ENCODE measurements around the gene PAFAH2.
"Not testable (repeated sequence)": the region's sequence is repeated elsewhere in the genome, so short reads cannot be mapped to it uniquely, and the experiment has no call there.

PAFAH2 gene

GRCh38 chr1:25954282-25954938 lies 43.5 kb downstream of the PAFAH2 start:
- Mint-ChIP-seq H3K4me1 (ENCODE audit: low read depth) (peaks cover 2% of the 10 kb centered on the region), H3K9me3 (ENCODE audit: low read depth) (no peaks in the 10 kb centered on the region), H3K27me3 (no peaks in the 10 kb centered on the region), H3K36me3 (peaks cover 6% of the 10 kb centered on the region), H3K27ac (no peak overlapping the region), H3K4me3 (no peak overlapping the region)

- H3K27ac Mint-ChIP-seq = no peak overlapping the region
- H3K4me3 Mint-ChIP-seq = no peak overlapping the region
- H3K4me1 Mint-ChIP-seq (ENCODE audit: low read depth) = peaks cover 2% of the 10 kb centered on the region
- no peaks in the 10 kb centered on the region for H3K9me3 Mint-ChIP-seq (ENCODE audit: low read depth)
- no peaks in the 10 kb centered on the region for H3K36me3 Mint-ChIP-seq
- no peaks in the 10 kb centered on the region for H3K27me3 Mint-ChIP-seq
Observed at GRCh38 chr1:25952841-25953401, 44.9 kb downstream of the PAFAH2 start.

- no peaks in the 10 kb centered on the region for H3K9me3 Mint-ChIP-seq (ENCODE audit: low read depth)
- H3K27ac Mint-ChIP-seq = no peak overlapping the region
- no peak overlapping the region for H3K4me3 Mint-ChIP-seq
- peaks cover 1% of the 10 kb centered on the region for H3K36me3 Mint-ChIP-seq
- H3K27me3 Mint-ChIP-seq = no peaks in the 10 kb centered on the region
- H3K4me1 Mint-ChIP-seq (ENCODE audit: low read depth) = no peaks in the 10 kb centered on the region
Observed at GRCh38 chr1:25948641-25949040, 49.2 kb downstream of the PAFAH2 start.

- H3K27ac Mint-ChIP-seq = no peak overlapping the region
- H3K36me3 Mint-ChIP-seq = peaks cover 8% of the 10 kb centered on the region
Observed at GRCh38 chr1:25947027-25947426, 50.8 kb downstream of the PAFAH2 start.

GRCh38 chr1:25945761-25946160 lies 52.1 kb downstream of the PAFAH2 start:
- H3K36me3 Mint-ChIP-seq = peaks cover 8% of the 10 kb centered on the region
- H3K4me1 Mint-ChIP-seq (ENCODE audit: low read depth) = no peaks in the 10 kb centered on the region
- H3K27ac Mint-ChIP-seq = no peak overlapping the region
- peaks cover 2% of the 10 kb centered on the region for H3K27me3 Mint-ChIP-seq
- H3K9me3 Mint-ChIP-seq (ENCODE audit: low read depth) = peaks cover 4% of the 10 kb centered on the region
- H3K4me3 Mint-ChIP-seq = no peak overlapping the region

More at GRCh38 chr1:25947027-25947426, 50.8 kb downstream of the PAFAH2 start:
- Mint-ChIP-seq H3K27me3 (peaks cover 2% of the 10 kb centered on the region), H3K4me3 (no peak overlapping the region), H3K4me1 (ENCODE audit: low read depth) (no peaks in the 10 kb centered on the region), H3K9me3 (ENCODE audit: low read depth) (peaks cover 4% of the 10 kb centered on the region)

- Mint-ChIP-seq H3K27ac (no peak overlapping the region), H3K27me3 (peaks cover 2% of the 10 kb centered on the region), H3K36me3 (peaks cover 8% of the 10 kb centered on the region), H3K4me3 (no peak overlapping the region), H3K4me1 (ENCODE audit: low read depth) (no peaks in the 10 kb centered on the region), H3K9me3 (ENCODE audit: low read depth) (peaks cover 4% of the 10 kb centered on the region)
Observed at GRCh38 chr1:25944986-25945385, 52.9 kb downstream of the PAFAH2 start.

GRCh38 chr1:25943511-25943910 lies 54.4 kb downstream of the PAFAH2 start:
- not testable (repeated sequence) for H3K4me1 Mint-ChIP-seq (ENCODE audit: low read depth); H3K36me3 Mint-ChIP-seq; H3K27ac Mint-ChIP-seq; H3K4me3 Mint-ChIP-seq; H3K9me3 Mint-ChIP-seq (ENCODE audit: low read depth); H3K27me3 Mint-ChIP-seq

GRCh38 chr1:25936947-25937346 lies 60.9 kb downstream of the PAFAH2 start:
- Mint-ChIP-seq H3K27ac (no peak overlapping the region), H3K9me3 (ENCODE audit: low read depth) (no peaks in the 10 kb centered on the region), H3K4me3 (no peak overlapping the region), H3K4me1 (ENCODE audit: low read depth) (no peaks in the 10 kb centered on the region), H3K36me3 (no peaks in the 10 kb centered on the region), H3K27me3 (no peaks in the 10 kb centered on the region)

GRCh38 chr1:25933479-25934365 lies 64.1 kb downstream of the PAFAH2 start:
- Mint-ChIP-seq H3K27me3 (no peaks in the 10 kb centered on the region), H3K9me3 (ENCODE audit: low read depth) (no peaks in the 10 kb centered on the region), H3K4me1 (ENCODE audit: low read depth) (no peaks in the 10 kb centered on the region), H3K36me3 (no peaks in the 10 kb centered on the region), H3K27ac (no peak overlapping the region), H3K4me3 (no peak overlapping the region)

GRCh38 chr1:25932811-25933400 lies 65.0 kb downstream of the PAFAH2 start:
- not testable (repeated sequence) for H3K4me3 Mint-ChIP-seq; H3K36me3 Mint-ChIP-seq; H3K4me1 Mint-ChIP-seq (ENCODE audit: low read depth); H3K9me3 Mint-ChIP-seq (ENCODE audit: low read depth); H3K27ac Mint-ChIP-seq; H3K27me3 Mint-ChIP-seq

- no peak overlapping the region for H3K4me3 Mint-ChIP-seq
- H3K36me3 Mint-ChIP-seq = no peaks in the 10 kb centered on the region
- H3K4me1 Mint-ChIP-seq (ENCODE audit: low read depth) = no peaks in the 10 kb centered on the region
- H3K9me3 Mint-ChIP-seq (ENCODE audit: low read depth) = no peaks in the 10 kb centered on the region
- H3K27me3 Mint-ChIP-seq = no peaks in the 10 kb centered on the region
- no peak overlapping the region for H3K27ac Mint-ChIP-seq
Observed at GRCh38 chr1:25932321-25932720, 65.5 kb downstream of the PAFAH2 start.

GRCh38 chr1:25929016-25929415 lies 68.8 kb downstream of the PAFAH2 start:
- Mint-ChIP-seq H3K27me3 (no peaks in the 10 kb centered on the region), H3K36me3 (no peaks in the 10 kb centered on the region), H3K4me3 (no peak overlapping the region), H3K27ac (no peak overlapping the region), H3K9me3 (ENCODE audit: low read depth) (no peaks in the 10 kb centered on the region), H3K4me1 (ENCODE audit: low read depth) (peaks cover 8% of the 10 kb centered on the region)

- Mint-ChIP-seq H3K27me3 (no peaks in the 10 kb centered on the region), H3K9me3 (ENCODE audit: low read depth) (no peaks in the 10 kb centered on the region), H3K36me3 (no peaks in the 10 kb centered on the region), H3K27ac (no peak overlapping the region), H3K4me3 (no peak overlapping the region), H3K4me1 (ENCODE audit: low read depth) (peaks cover 16% of the 10 kb centered on the region)
Observed at GRCh38 chr1:25927521-25928265, 70.2 kb downstream of the PAFAH2 start.

- no peaks in the 10 kb centered on the region for H3K27me3 Mint-ChIP-seq
- no peaks in the 10 kb centered on the region for H3K36me3 Mint-ChIP-seq
- no peak overlapping the region for H3K4me3 Mint-ChIP-seq
- H3K4me1 Mint-ChIP-seq (ENCODE audit: low read depth) = peaks cover 23% of the 10 kb centered on the region
- no peak overlapping the region for H3K27ac Mint-ChIP-seq
- no peaks in the 10 kb centered on the region for H3K9me3 Mint-ChIP-seq (ENCODE audit: low read depth)
Observed at GRCh38 chr1:25926731-25927496, 70.9 kb downstream of the PAFAH2 start.
